Measurements from ENCODE around the gene SIN3A. TPM values are rescaled to one million over a fixed set of nuclear protein-coding genes. Genes with fewer than 3 reads are reported as not detected.

Gene SIN3A
- total and polyA plus RNA-seq, 2 of the 8 experiments (the other 6 are each of a cell fraction or from before 2014, with no cell fraction given): 69.5 to 109 TPM

- TF ChIP-seq CTBP2 (IDR thresholded peaks at IDR 0.05; ENCODE audit: borderline replicate concordance, insufficient read depth, insufficient read length, low read length) (no peak), TEAD4 (IDR thresholded peaks at IDR 0.05; ENCODE audit: low read depth, low read length) (no peak), YY1 (IDR thresholded peaks at IDR 0.05; ENCODE audit: low read depth, low read length) (no peak), CBX5 (IDR thresholded peaks at IDR 0.05; ENCODE audit: low read depth, low read length) (no peak), ZNF274 (IDR thresholded peaks at IDR 0.05; ENCODE audit: borderline replicate concordance, extremely low read depth, low read length) (no peak), SP2 (IDR thresholded peaks at IDR 0.05; ENCODE audit: low read length) (peak; percentile 42; the same call in 1 of the 2 replicates), POLR2AphosphoS5 (IDR thresholded peaks at IDR 0.05; ENCODE audit: low read depth, low read length) (peak; percentile 82)
These were observed 2.4 kb upstream of the SIN3A start (continued) for GRCh38 chr15:75453703-75454470.

All from H1 (cell line).